GM18951 (cell line): ENCODE measurements around the gene CEACAM18.

Experiments
- POLR2A ChIP-seq: IDR thresholded peaks from 4 replicates; pipeline ENCODE4 v1.6.1; 2011; ENCODE audit warnings: mild to moderate bottlenecking; ENCODE audit not compliant: insufficient read length, insufficient read depth; ENCODE audit errors: extremely low read depth
- in situ Hi-C: fragments of 300-500 bp; cut with MboI; formaldehyde crosslinking; loops from one replicate; pipeline ENCODE4 v1.12.0; 2022; ENCODE audit warnings: low sequenced_read_pairs, mixed read lengths, inconsistent platforms; ENCODE audit not compliant: unreplicated experiment

Gene CEACAM18

GRCh38 chr19:51467864-51468544 is 10.3 kb upstream of the CEACAM18 start:
- TF ChIP-seq POLR2A, result no peak
- in situ Hi-C loops, result no loop called here

GRCh38 chr19:51468545-51468920 is 9.8 kb upstream of the CEACAM18 start:
- TF ChIP-seq POLR2A, result no peak
- in situ Hi-C loops, result no loop called here

DNA sequence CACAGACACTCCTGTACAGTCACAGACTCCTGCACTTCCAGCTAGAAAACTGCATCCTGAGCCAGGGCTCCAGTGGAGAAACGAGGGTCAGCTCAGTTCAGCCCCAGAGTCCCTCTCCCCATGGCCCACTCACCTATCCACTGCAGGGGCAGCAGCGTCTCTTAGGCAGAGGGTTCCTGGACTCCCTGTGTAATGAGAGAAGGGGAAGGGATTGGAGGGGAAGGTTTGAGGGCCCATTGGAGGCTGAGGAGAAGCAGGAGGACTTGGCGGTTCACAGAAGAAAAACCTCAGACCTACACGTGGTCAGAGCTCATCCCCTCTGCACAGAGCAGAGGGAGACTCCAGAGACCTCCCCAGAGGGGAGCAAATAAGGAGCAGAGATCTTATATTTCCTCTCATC is 9.2 kb upstream of the CEACAM18 start:
- no peak for TF ChIP-seq POLR2A
- in situ Hi-C loops, result no loop called here

- in situ Hi-C loops, result loop anchor here (5.0 kb wide), 1 partner anchor 188 kb away; no protein-coding TSS in a partner anchor
Measured at GRCh38 chr19:51469629-51470028, 8.7 kb upstream of the CEACAM18 start.

DNA sequence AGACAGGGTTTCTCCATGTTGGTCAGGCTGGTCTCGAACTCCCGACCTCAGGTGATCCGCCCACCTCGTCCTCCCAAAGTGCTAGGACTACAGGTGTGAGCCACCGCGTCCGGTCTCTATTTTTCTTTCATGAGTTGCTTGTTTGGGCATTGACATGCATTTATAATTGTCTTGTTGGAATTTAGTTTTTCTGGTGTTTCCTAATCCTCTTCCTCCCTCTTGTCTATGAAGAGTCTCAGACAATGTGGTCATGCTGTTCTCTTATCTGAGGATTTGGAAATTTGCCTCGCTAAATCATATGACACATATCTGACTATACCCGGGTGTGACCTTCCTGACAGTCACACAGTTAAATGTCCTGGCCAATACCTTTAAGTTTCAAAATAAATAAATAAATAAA is 7.4 kb upstream of the CEACAM18 start:
- in situ Hi-C loops, result loop anchor here (5.0 kb wide), 1 partner anchor 186 kb away; no protein-coding TSS in a partner anchor
- TF ChIP-seq POLR2A, result no peak

More at GRCh38 chr19:51469629-51470028, 8.7 kb upstream of the CEACAM18 start:
- no peak for TF ChIP-seq POLR2A

DNA sequence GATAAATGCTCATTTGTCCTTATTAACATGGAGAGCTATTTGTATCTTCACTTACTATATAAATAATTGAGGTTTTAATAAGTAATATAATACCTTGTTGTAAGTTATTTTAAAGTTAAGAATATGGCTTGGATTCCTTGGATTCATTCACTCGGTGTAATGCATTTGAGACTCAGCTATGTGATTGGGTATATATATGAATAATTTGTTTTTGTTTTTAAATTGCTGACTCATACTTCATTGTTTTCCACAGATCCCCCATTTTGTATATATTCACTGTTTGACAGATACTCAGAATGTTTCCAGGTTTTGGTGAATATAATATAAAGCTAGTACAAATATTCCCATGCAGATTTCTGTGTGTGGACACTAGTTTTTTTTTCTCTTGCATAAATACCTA is 6.8 kb upstream of the CEACAM18 start:
- TF ChIP-seq POLR2A, result no peak
- in situ Hi-C loops, result loop anchor here (5.0 kb wide), 1 partner anchor 186 kb away; no protein-coding TSS in a partner anchor

- TF ChIP-seq POLR2A, result no peak
- in situ Hi-C loops, result loop anchor here (5.0 kb wide), 1 partner anchor 185 kb away; no protein-coding TSS in a partner anchor
Measured at GRCh38 chr19:51472607-51473006, 5.7 kb upstream of the CEACAM18 start.

DNA sequence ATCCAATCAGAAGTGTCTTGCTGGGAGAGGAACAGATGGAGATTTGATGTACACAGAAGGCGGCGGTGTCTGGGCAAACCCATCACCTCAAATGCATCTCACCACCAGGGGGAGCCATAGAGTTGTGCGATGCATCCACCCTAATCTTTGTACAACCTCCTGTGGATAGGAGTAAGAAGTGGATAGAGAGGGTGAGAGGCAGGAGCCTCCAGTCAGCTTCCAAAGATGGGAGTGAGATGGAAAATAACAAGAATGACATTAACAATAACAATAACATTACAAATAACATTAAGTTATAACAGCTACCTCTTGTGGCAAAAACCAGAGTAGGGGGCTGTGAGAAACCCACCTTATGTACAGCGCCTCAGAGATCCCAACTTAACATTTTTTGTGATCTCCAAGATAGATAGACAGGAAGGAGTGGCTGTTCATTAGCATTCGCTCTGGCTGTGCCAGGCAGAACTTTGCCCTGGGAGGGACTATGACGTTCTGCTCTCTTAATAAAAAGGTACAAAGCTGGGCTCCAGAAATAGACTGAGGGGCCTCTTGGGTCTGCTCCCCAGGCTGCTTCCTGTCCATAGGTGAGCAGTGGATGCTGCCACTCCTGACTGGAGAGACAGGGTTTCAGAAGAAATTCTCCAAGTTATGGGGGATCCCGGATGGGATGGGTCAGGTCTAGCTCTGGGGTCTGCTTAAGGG is 5.2 kb upstream of the CEACAM18 start:
- in situ Hi-C loops, result loop anchor here (5.0 kb wide), 1 partner anchor 184 kb away; no protein-coding TSS in a partner anchor
- TF ChIP-seq POLR2A, result no peak

DNA sequence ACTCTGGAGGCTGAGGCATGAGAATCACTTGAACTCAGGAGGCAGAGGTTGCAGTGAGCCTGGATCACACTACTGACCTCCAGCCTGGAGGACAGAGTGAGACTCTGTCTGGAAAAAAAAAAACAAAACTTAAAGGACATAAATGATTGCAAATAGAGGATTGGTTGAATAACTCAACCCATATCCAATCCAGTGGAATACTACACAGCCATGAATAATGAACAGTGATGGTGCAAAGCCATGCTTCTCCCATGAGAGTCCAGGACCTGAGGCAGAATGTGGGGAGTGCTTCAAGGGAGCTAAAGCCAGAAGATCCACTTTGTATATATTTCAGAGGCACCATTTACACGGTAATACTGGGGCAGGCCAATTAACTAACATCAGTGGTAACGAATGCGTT is 2.2 kb upstream of the CEACAM18 start:
- in situ Hi-C loops, result no loop called here
- TF ChIP-seq POLR2A, result no peak

- TF ChIP-seq POLR2A, result no peak
- in situ Hi-C loops, result no loop called here
Measured at GRCh38 chr19:51477344-51477743, 995 bp upstream of the CEACAM18 start.

DNA sequence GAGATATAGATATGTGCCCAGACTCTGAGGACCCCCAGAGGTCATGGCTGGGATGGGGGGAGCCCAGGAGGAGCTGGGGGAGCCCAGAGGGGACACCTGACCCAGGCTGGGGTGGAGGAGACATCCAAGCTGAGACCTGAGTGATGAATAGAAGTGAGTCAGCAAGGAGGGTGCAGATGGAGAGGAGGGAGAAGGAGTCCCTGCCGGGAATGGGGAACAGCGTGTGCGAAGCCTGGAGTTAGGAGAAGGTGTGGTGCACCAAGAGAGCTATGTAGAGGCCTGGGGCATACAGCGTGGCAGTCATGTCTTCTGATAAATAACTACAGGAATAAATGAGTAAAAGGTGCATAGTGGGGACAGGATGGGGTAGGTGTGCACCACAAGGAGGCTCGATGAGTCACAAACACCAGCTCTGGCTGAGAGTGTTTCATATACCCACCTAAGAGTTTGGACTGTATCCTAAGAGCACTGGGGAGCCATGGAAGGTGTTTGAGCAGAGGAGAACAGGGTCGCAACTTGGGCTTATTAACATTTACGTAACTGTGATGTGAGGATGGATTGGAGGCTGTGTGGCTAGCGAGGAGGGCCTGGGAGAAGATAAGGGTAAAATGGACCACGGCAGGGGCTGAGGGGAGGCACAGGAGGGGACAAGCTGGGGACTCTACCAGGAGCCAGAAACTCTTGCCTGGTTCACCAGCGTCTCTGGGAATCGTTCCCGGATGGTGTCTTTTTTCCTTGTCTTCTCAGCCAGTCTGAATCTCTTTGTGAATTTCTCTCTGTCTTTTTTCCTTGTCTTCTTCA is 1.4 kb downstream of the CEACAM18 start:
- in situ Hi-C loops, result no loop called here
- no peak for TF ChIP-seq POLR2A

DNA sequence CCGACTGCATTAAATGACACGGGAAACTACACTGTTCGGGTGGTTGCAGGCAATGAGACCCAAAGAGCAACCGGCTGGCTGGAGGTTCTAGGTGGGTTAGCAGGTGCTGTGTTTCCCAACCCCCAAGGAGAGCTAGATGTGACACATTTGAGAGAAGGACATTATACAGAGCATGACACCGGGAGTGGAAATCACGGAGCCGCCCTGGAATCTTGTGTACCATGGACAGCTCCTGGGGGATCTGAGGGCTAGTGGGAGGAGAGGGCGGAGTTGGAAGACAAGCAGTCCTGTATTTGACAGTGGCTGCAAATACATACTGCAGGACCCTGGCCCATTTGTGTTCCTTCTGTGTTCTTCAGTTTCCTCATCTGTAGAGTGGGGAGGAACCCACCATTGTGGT is 2.3 kb downstream of the CEACAM18 start:
- TF ChIP-seq POLR2A, result no peak
- in situ Hi-C loops, result no loop called here

- in situ Hi-C loops, result no loop called here
- TF ChIP-seq POLR2A, result no peak
Measured at GRCh38 chr19:51485960-51486660, 7.8 kb downstream of the CEACAM18 start.

GRCh38 chr19:51488491-51488890 is 10.2 kb downstream of the CEACAM18 start:
- in situ Hi-C loops, result no loop called here
- TF ChIP-seq POLR2A, result no peak
